Measurements from ENCODE around the gene RSAD2. TPM values are rescaled to one million over a fixed set of nuclear protein-coding genes. Genes with fewer than 3 reads are reported as not detected.
"Not testable (repeated sequence)": the region's sequence is repeated elsewhere in the genome, so short reads cannot be mapped to it uniquely, and the experiment has no call there.

The RSAD2 gene
- total RNA-seq, 1 donor from 2014 or later, result 1.0 TPM

- no peak overlapping the region for H3K27ac Mint-ChIP-seq (ENCODE audit: unreplicated experiment)
- H3K36me3 Mint-ChIP-seq (ENCODE audit: low read depth), result peaks cover 4% of the 10 kb centered on the region
- TF ChIP-seq CTCF (conservative IDR thresholded peaks at IDR 0.05), result no peak
Observed at GRCh38 chr2:6932206-6932605, 54.6 kb downstream of the RSAD2 start.

DNA sequence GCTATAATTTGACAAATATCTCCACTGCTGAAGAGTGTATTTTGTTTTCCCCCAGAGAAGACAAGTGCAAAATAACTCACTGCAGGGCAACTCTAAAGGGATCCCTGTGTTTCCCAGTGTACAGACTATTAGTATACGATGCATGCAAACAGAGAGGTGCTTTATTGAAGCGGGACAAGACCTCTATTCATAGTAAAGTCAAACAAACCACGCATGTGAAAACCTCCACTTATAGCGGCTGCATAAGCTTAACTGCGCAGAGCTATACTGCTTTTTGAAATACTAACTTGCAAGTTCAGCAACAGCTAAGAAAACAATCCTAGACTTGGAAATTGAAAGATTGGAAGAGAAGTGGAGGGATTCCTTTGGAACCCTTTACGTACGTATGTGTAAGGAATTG lies 55.3 kb downstream of the RSAD2 start:
- peaks cover 5% of the 10 kb centered on the region for H3K9me3 Mint-ChIP-seq
- no peaks in the 10 kb centered on the region for H3K27me3 Mint-ChIP-seq (ENCODE audit: low read depth)
- H3K36me3 Mint-ChIP-seq (ENCODE audit: low read depth), result peaks cover 4% of the 10 kb centered on the region
- H3K4me1 Mint-ChIP-seq, result peaks cover 63% of the 10 kb centered on the region
- TF ChIP-seq CTCF (conservative IDR thresholded peaks at IDR 0.05), result no peak
- H3K4me3 Mint-ChIP-seq, result peak overlapping the region; percentile 42
- peak overlapping the region; percentile 0 for H3K27ac Mint-ChIP-seq (ENCODE audit: unreplicated experiment)
- no peak for DNase-seq (ENCODE audit: low read depth, low spot score)

More at GRCh38 chr2:6932206-6932605, 54.6 kb downstream of the RSAD2 start:
- no peak for DNase-seq (ENCODE audit: low read depth, low spot score)
- no peaks in the 10 kb centered on the region for H3K27me3 Mint-ChIP-seq (ENCODE audit: low read depth)
- no peak overlapping the region for H3K4me3 Mint-ChIP-seq
- H3K9me3 Mint-ChIP-seq, result peaks cover 5% of the 10 kb centered on the region
- peaks cover 58% of the 10 kb centered on the region for H3K4me1 Mint-ChIP-seq

DNA sequence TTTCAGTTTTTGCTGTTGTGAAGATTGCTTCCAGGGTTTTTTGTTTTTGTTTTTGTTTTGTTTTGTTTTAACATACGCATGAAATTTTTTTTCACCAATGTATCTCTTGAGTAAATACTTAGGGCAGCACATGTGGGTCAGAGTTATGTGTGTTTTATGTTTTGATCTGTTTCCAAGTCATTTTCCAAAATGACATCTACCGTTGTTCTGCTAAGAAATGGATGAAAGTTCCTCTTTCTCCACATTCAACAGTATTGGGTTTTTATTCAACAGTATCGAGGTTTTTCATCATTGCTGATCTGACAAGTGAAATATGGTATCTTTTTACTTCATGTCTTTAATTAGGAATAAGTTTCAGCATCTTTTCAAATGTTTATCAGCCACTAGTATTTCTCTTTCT lies 56.3 kb downstream of the RSAD2 start:
- Mint-ChIP-seq H3K4me3 (no peak overlapping the region), H3K27me3 (ENCODE audit: low read depth) (no peaks in the 10 kb centered on the region), H3K9me3 (peaks cover 5% of the 10 kb centered on the region), H3K4me1 (peaks cover 60% of the 10 kb centered on the region), H3K36me3 (ENCODE audit: low read depth) (peaks cover 4% of the 10 kb centered on the region), H3K27ac (ENCODE audit: unreplicated experiment) (no peak overlapping the region)
- TF ChIP-seq CTCF (conservative IDR thresholded peaks at IDR 0.05), result no peak
- DNase-seq (ENCODE audit: low read depth, low spot score), result no peak

- Mint-ChIP-seq H3K27me3 (ENCODE audit: low read depth) (no peaks in the 10 kb centered on the region), H3K9me3 (peaks cover 5% of the 10 kb centered on the region), H3K27ac (ENCODE audit: unreplicated experiment) (no peak overlapping the region), H3K4me1 (peaks cover 60% of the 10 kb centered on the region), H3K36me3 (ENCODE audit: low read depth) (peaks cover 4% of the 10 kb centered on the region), H3K4me3 (no peak overlapping the region)
- no peak for TF ChIP-seq CTCF (conservative IDR thresholded peaks at IDR 0.05)
- DNase-seq (ENCODE audit: low read depth, low spot score), result no peak
Observed at GRCh38 chr2:6934345-6934744, 56.8 kb downstream of the RSAD2 start.

DNA sequence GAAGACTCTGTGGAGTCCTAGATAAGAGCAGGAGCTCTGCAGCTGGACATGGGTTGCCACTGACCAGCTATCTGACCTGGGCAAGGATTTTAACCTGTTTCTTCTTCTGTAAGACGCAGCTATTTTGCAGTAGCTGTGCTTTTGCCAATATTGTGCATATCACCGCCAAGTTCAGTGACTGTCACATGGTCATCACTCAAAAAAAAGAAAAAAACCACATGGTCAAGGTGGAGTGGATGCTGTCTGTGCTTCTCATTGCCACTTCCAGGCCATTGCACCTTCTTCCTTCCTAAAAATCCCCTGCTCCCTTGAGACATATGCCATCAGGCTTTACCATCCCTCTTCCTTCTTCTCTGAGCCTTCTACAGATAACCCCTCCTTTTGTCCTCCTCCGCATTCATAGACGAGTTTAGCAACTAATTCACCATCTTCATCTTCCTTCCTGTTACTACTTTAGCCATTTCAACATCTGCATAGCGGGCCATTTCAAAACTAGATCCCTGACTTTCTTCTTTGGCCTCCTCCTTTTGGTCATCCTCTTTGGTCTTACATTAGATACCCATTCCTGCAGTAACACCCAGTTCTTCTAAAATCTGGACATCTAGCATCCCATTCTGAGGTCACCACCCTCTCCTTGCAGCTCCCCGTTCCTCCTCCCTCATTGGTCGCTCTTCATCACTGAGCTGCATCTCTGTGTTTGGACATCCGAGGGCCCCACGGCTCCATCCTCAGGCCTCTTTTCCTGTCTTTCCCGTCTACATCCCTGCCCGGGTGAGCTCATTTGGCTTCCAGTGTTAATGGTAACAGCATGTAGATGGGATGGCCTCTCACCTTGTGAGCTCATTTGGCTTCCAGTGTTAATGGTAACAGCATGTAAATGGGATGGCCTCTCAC lies 57.4 kb downstream of the RSAD2 start:
- no peak for DNase-seq (ENCODE audit: low read depth, low spot score)

DNA sequence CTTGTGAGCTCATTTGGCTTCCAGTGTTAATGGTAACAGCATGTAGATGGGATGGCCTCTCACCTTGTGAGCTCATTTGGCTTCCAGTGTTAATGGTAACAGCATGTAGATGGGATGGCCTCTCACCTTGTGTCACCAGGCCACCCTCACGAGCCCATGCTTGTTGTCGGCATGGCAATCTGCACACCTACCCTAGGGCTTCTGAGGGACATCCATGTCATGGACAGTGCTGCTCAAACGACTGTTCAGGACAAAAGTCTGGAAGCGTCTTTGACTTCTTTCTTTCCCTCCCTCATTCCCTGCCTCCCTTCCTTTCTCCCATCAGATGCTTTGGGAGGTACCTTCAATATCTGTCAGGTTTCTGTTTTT lies 58.1 kb downstream of the RSAD2 start:
- H3K9me3 Mint-ChIP-seq; H3K27me3 Mint-ChIP-seq (ENCODE audit: low read depth); H3K27ac Mint-ChIP-seq (ENCODE audit: unreplicated experiment); DNase-seq (ENCODE audit: low read depth, low spot score); H3K36me3 Mint-ChIP-seq (ENCODE audit: low read depth); H3K4me3 Mint-ChIP-seq: not testable (repeated sequence)
- peaks cover 61% of the 10 kb centered on the region for H3K4me1 Mint-ChIP-seq

More for the DNA sequence above, 57.4 kb downstream of the RSAD2 start:
- Mint-ChIP-seq H3K9me3 (peaks cover 5% of the 10 kb centered on the region), H3K27ac (ENCODE audit: unreplicated experiment) (no peak overlapping the region), H3K36me3 (ENCODE audit: low read depth) (peaks cover 4% of the 10 kb centered on the region), H3K27me3 (ENCODE audit: low read depth) (no peaks in the 10 kb centered on the region), H3K4me1 (peaks cover 56% of the 10 kb centered on the region), H3K4me3 (no peak overlapping the region)
- TF ChIP-seq CTCF (conservative IDR thresholded peaks at IDR 0.05), result no peak
